Uterus (tissue), 2 donors: ENCODE data around the gene DZIP1L.

ENCODE experiments used
- POLR2A ChIP-seq, 2 donors: fragments of 450-650 bp; IDR thresholded peaks; one replicate each; pipeline ENCODE4 v1.6.1; 2016; ENCODE audit warnings: antibody characterized with exemption in 2 of 2, mild to moderate bottlenecking in 1 of 2, moderate library complexity in 1 of 2
- TF ChIP-seq, protein P1 (sequence below), 4 experiments: fragments of 200-600 bp in 2 of 4; fragments of 450-650 bp in 2 of 4; sonication (generic) in 2 of 4; IDR thresholded peaks; one replicate each; pipeline ENCODE4 v1.5.1; 2016 to 2019; ENCODE audit warnings: antibody characterized with exemption in 4 of 4, mild to moderate bottlenecking in 2 of 4, moderate library complexity in 1 of 4

DNA sequence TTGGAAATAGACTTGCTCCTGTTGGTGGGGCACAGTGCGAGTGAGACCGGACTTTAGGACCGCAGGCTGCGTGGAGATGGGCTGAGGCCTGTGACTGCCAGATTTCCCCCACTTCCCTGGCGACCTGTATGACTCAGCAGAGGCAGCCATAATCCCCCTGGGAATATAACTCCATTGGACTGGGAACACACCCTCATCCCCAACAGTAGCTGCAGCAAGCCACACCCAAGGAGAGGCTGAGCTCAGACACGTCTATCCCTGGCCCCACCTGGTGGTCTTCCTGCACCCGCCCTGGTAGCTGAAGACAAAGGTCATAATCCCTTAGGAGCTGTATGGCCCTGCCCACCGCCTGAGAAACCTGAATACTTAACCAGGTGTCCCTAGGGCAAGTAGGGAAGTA lies 42.6 kb downstream of the DZIP1L start:
- TF ChIP-seq, protein P1, sequence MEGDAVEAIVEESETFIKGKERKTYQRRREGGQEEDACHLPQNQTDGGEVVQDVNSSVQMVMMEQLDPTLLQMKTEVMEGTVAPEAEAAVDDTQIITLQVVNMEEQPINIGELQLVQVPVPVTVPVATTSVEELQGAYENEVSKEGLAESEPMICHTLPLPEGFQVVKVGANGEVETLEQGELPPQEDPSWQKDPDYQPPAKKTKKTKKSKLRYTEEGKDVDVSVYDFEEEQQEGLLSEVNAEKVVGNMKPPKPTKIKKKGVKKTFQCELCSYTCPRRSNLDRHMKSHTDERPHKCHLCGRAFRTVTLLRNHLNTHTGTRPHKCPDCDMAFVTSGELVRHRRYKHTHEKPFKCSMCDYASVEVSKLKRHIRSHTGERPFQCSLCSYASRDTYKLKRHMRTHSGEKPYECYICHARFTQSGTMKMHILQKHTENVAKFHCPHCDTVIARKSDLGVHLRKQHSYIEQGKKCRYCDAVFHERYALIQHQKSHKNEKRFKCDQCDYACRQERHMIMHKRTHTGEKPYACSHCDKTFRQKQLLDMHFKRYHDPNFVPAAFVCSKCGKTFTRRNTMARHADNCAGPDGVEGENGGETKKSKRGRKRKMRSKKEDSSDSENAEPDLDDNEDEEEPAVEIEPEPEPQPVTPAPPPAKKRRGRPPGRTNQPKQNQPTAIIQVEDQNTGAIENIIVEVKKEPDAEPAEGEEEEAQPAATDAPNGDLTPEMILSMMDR (IDR thresholded peaks at IDR 0.05) = no peak
- TF ChIP-seq POLR2A (IDR thresholded peaks at IDR 0.05) = no peak
